HL-60 (cell line): ENCODE data around the gene TTYH2.
A peak's percentile ranks its signal among the peaks of the same experiment; 100 is the strongest.

Experiments
- DNase-seq, 2 experiments: peaks; one replicate each; pipeline ENCODE4 v3.0.0-alpha.2; 2010 to 2020; ENCODE audit warnings: low read depth in 1 of 2, low spot score in 1 of 2
- H3K27ac ChIP-seq: fragments of 250-450 bp; sonication (Bioruptor Pico); replicated peaks from 2 replicates; pipeline ENCODE4 v1.5.1; 2020; ENCODE audit warnings: mild to moderate bottlenecking, moderate library complexity
- H3K27me3 ChIP-seq: fragments of 250-450 bp; sonication (Bioruptor Pico); 2 replicates; pipeline ENCODE4 v1.5.1; 2021; ENCODE audit warnings: mild to moderate bottlenecking, moderate library complexity; ENCODE audit not compliant: insufficient read depth, poor library complexity, severe bottlenecking
- H3K4me3 ChIP-seq: replicated peaks from 2 replicates; pipeline ENCODE4 v1.5.1; 2011; ENCODE audit warnings: mild to moderate bottlenecking, control low read depth, low read length; ENCODE audit not compliant: insufficient read depth
- CTCF ChIP-seq: IDR thresholded peaks from one replicate; pipeline ENCODE4 v1.5.1; 2011; ENCODE audit warnings: low read length, control low read depth, inconsistent platforms; ENCODE audit not compliant: insufficient read depth
- GABPA ChIP-seq: IDR thresholded peaks from 2 replicates; pipeline ENCODE4 v1.6.1; 2012; ENCODE audit warnings: low read depth
- POLR2AphosphoS5 ChIP-seq: IDR thresholded peaks from 2 replicates; pipeline ENCODE4 v1.6.1; 2012; ENCODE audit warnings: low read depth
- REST ChIP-seq: IDR thresholded peaks from 2 replicates; pipeline ENCODE4 v1.6.1; 2012; ENCODE audit warnings: low read depth; ENCODE audit not compliant: insufficient replicate concordance
- SPI1 ChIP-seq: IDR thresholded peaks from 2 replicates; pipeline ENCODE4 v1.6.1; 2012; ENCODE audit warnings: low read depth, mild to moderate bottlenecking, borderline replicate concordance

TTYH2 gene

GRCh38 chr17:74202938-74203337 is 10.4 kb upstream of the TTYH2 start:
- no peak for TF ChIP-seq GABPA
- Histone ChIP-seq H3K27me3 (peaks cover 11% of the 10 kb centered on the region), H3K27ac (no peak overlapping the region), H3K4me3 (no peak overlapping the region)
- no peak for DNase-seq

GRCh38 chr17:74203439-74204240 is 9.7 kb upstream of the TTYH2 start, which contains the start of gene RPL38:
Gene RPL38, plus strand, starts transcription at chr17:74203678. Its CDS starts 278 bp downstream, at chr17:74203956.
- TF ChIP-seq REST = peak; percentile 83
- TF ChIP-seq CTCF = peak; percentile 99
- peak; percentile 90 for TF ChIP-seq GABPA
- TF ChIP-seq SPI1 = peak; percentile 55; the same call in 1 of the 2 replicates
- peak; percentile 99 for TF ChIP-seq POLR2AphosphoS5
- Histone ChIP-seq H3K27ac (peak within 1 kb of the TSS; percentile 91), H3K4me3 (peak within 1 kb of the TSS; percentile 77), H3K27me3 (peaks cover 11% of the 10 kb centered on the region)
- peak; percentile 96 to 99 for DNase-seq

GRCh38 chr17:74204474-74204873 is 8.9 kb upstream of the TTYH2 start:
- Histone ChIP-seq H3K27ac (peak overlapping the region; percentile 91), H3K4me3 (peak overlapping the region; percentile 77), H3K27me3 (peaks cover 11% of the 10 kb centered on the region)
- TF ChIP-seq REST (no peak), CTCF (no peak), SPI1 (no peak), POLR2AphosphoS5 (no peak), GABPA (no peak)
- no peak for DNase-seq

- TF ChIP-seq POLR2AphosphoS5 (no peak), REST (no peak), GABPA (no peak), SPI1 (no peak), CTCF (no peak)
- peak overlapping the region; percentile 77; the same call in 1 of the 2 replicates for H3K4me3 ChIP-seq
- H3K27ac ChIP-seq = no peak overlapping the region; the same call in none of the 2 replicates
- DNase-seq = no peak
- peaks cover 11% of the 10 kb centered on the region for H3K27me3 ChIP-seq
These were observed 8.1 kb upstream of the TTYH2 start for GRCh38 chr17:74205274-74205673.
